GM18507 (cell line): Measurements from ENCODE around the gene SLX1A.
"Not testable (repeated sequence)": the region's sequence is repeated elsewhere in the genome, so short reads cannot be mapped to it uniquely, and the experiment has no call there.

Experiments used
- DNase-seq: peaks from one replicate; pipeline ENCODE4 v3.0.0; 2011; ENCODE audit warnings: low read depth; ENCODE audit not compliant: insufficient read length; ENCODE audit errors: extremely low spot score
- FAIRE-seq: peaks from 2 replicates; lab custom pipeline; 2011; peaks lifted over from hg19 to GRCh38; lab: Jason Lieb, UNC

The SLX1A gene

DNA sequence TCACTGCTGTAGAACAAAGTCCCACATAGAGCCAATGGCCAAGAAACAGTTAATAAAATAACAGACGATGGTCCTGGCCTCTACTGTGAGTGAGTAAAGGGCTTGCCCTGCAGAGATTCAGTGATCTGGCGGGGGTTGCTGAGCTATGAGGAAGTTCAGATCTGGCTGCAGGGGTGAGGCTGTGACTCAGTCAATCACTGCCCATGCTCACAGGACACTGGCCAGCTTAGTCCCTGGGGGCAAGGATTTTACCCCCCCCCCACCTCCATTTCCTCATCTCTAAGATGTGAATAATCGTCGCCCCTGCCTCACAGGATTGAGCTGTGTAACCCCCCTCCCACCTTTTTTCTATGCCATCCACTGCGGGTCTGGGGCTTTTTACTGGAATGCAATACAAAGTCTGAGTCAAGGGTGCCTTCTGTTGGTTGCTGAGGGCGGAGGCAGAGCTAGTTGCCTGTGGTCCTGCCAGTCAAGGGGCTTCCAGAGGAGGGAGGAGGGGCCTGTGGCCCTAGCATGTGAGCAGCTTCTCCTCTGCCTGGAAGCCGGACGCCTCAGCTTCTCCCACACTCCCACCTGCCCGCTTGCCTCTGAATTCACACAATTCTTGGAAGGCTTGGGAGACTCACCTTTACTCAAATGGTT, 13.5 kb downstream of the SLX1A start:
- FAIRE-seq, DNase-seq: not testable (repeated sequence)

DNA sequence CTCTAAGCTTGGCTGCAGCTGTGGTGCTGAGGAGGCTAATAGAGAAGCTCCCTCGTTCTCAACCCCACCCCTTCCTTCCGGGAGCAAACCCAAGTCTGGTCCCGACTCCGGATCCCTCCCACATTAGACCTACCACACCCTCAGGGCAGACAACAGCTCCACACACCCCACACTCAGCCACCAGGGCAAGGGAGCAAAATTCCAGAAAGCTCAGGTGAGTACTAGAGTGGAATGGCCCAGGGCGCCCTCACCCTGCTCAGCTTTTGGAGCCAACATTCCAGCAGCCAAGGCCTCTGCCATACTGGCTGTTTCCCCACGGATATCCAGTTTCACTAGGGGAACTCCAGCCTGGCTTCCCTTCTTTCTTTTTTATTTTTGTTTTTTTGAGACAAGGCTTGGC, 15.4 kb downstream of the SLX1A start:
- FAIRE-seq, DNase-seq: not testable (repeated sequence)

DNA sequence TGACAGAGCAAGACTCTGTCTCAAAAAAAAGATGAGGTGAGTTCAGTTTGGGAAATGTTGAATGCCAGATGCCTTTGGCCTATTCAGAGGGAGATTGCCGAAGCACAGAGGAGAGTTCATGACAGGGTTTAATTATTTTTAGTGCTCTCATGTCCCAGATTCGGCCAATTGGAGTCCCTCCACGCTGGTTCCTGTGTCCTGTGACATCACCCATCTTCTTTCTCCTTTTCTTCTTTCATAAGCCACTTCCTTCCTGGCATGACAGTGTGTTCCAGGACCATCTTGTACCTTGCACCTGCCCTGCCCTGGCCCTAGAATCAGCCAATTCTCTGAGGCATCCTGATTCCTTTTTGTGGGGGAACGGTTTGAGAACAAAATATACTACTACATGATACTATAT, 17.7 kb downstream of the SLX1A start:
- FAIRE-seq, result not testable (repeated sequence)

DNA sequence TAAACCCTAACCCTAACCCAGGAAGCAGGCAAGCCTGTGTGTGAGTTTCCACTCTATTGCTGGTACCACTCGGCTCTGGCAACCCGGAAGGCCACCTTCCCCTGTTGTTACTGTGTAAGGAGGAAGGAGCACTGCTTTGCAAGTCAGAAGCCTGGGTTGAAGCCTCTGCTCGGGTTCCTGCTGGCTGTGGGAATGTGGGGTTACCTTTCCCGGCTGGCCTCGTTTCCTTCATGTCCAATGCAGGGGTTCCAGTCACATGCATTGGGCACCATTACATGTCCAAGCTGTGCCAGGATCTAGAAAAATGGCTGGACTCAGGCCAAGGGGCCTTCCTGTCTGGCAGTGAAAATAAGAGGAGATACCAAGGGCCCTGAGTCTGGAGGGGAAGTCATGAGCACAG, 23.4 kb downstream of the SLX1A start:
- not testable (repeated sequence) for DNase-seq, FAIRE-seq

More for the DNA sequence above, 17.7 kb downstream of the SLX1A start:
- not testable (repeated sequence) for DNase-seq
